Muscle of arm (tissue), 12 donors: ENCODE data around the gene KXD1. TPM values are rescaled to one million over a fixed set of nuclear protein-coding genes. Genes with fewer than 3 reads are reported as not detected.

ENCODE experiments used
- DNase-seq: peaks from one replicate; pipeline ENCODE4 v3.0.0-alpha.2; 2013
- polyA plus RNA-seq, 12 donors: library from polyadenylated mRNA; unstranded; fragments of 120-200 nt; gene quantifications; one replicate each; pipeline ENCODE4 v1.2.1, GENCODE V29; 2013; ENCODE audit not compliant: insufficient read length in 12 of 12

Gene KXD1
- polyA plus RNA-seq, 12 donors, result 58.9 to 125 (median 63.9) TPM; not detected in 1

DNA sequence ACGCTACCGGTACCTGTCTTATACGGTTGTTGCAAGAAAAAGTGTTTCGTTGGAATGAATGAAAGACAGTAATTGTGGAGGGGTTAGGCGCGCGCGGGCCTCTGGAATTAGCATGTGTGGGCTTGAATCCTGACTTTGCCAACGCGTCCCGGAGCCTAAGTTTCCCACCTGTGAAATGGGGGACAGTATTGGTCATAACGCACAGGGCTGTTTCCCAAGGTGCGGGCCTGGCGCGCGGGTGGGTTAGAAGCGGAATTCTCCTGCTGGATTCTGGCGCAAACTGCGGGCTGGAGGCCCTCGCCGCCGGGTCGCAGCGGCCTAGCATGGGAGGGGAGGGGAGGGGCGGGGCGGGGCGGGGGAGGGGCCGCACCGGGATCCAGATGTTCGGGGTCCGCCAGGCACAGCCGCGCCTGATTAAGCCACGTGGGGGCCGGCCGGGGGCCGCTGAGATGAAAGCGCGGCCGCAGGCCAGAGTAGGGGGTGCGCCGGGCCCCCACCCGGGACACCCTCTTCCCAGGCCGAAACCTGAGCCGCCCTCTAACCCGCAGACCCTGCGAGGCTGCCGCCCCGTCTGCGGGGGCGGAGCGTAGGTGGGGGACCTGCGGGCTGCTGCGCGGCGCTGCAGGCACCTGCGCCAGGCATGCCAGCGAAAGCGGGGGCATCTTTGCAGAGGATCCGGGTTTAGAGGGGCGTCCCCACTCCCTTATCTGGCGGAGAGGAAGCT is 53.8 kb downstream of the KXD1 start:
- DNase-seq, result no peak

DNA sequence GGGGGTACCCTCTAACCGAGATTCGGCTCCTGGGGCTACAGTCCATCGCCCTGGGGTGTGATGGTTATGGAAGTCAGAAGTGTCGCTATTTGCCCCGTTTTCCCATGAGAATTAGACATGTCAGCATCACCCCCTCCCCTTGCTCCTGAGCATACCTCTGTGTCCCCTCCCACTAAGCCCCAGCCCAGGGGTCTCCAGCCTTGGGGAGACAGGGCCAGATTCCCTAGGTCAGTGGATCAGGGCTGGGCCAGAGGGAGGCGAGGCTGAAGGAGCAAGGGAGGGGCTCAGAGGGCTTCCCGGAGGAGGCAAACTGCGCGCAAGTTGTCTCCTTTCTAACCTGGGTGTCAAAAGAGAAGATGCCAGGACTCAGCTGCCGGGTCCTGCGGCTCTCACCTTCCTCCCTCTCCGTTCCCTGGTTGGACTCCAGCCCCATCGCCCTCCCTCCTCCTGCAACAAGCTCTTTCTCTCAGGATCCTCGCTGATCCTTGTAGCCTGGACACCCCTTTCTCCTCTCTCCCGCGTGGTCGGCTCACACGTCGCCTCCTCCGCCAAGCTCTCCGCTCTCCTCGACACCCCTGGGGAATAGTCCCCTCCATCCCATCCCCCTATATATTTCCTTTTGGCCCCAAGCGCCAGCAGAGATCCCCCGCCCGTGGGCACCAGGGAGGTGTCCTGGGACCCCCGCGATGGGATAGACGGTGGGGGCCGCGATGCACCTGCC is 54.5 kb downstream of the KXD1 start:
- DNase-seq, result no peak

DNA sequence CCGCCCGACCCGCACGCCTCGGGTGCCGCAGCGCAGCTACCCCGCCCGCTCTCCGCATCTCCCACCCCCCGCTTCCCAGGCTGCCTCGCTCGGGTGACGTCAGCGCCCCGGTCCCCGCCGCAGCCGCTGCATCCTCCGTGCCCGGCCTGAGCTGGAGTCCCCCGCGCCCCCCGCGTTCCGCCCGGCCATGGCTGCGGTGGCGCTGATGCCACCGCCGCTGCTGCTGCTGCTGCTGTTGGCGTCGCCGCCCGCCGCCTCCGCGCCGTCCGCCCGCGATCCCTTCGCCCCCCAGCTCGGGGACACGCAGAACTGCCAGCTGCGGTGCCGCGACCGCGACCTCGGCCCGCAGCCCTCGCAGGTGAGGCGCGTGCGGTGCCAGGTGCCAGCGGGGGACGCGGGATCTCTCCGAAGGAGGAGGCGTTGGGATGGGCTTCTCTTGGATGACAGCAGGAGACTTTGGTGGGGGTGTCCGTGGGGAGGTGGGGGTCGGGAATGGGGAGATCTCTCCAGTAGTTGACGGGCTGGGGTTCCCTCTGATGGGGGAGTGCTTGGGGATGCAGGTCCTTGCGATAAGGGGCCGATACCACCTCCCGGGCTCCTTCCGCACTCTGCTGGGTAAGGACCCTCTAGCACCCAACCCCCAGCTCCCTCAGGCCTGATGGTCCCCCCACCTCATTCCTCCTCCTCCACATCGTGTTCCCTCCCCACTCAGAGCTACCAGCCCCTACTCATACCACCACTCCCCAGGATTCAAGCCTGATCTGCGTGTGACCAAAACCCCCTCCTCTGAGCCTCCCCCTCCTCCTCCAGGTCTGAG is 55.3 kb downstream of the KXD1 start, which contains the start of gene TMEM59L:
Gene TMEM59L, plus strand, starts transcription at position 99 of the 817 bp plus-strand sequence. Its CDS starts 89 bp downstream, at position 188.
- no peak for DNase-seq

DNA sequence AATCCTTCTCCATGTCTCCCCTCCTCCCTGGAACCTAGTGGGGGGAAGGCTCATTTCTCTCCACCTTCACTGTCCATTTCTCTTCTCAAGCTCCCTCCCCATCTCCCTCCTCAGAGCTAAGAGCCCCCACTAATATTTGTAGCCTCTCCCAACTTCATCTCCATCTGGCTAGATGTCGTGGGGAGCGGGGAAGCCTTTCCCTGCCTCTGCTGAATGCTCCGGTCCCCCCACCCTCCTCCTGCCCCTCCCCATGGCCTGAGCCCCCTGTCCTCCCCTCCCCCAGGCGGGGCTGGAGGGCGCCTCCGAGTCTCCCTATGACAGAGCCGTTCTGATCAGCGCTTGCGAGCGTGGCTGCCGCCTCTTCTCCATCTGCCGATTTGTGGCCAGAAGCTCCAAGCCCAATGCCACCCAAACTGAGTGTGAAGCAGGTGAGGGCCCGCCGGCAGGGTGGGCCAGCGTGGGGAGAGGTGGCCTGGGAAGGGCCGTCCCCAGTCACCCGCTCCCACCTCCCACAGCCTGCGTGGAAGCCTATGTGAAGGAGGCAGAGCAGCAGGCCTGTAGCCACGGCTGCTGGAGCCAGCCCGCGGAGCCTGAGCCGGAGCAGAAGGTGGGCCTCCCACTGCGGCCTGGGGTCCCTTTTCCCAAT is 56.0 kb downstream of the KXD1 start:
- no peak for DNase-seq

DNA sequence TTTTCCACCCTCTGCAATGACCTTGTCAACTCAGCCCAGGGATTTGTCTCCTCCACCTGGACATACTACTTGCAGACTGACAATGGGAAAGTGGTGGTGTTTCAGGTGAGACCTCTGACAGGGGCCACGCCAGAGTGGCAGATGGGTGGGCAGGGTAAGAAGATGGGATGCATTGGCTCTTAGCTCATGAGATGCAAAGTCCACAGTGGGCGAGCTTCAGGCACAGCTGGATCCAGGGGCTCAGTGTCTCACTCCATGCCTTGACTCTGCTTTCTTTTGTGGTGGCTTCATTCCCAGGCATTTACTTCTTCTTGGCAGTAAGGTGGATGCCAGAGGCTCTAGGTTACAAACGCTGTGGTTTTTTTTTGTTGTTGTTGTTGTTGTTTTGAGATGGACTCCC is 58.4 kb downstream of the KXD1 start:
- DNase-seq, result no peak

DNA sequence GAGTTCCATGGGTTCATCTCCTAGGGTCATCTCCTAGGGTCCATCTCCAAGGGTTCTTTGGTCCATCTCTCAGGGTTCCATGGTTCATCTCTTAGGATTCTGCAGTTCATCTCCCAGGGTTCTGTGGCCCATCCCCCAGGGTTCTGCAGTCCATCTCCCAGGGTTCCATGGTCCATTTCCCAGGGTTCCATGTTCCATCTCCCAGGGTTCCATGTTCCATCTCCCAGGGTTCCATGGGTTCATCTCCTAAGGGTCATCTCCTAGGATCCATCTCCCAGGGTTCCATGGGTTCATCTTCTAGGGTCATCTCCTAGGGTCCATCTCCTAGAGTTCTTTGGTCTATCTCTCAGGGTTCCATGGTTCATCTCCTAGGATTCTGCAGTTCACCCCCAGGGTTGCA is 59.9 kb downstream of the KXD1 start:
- no peak for DNase-seq

DNA sequence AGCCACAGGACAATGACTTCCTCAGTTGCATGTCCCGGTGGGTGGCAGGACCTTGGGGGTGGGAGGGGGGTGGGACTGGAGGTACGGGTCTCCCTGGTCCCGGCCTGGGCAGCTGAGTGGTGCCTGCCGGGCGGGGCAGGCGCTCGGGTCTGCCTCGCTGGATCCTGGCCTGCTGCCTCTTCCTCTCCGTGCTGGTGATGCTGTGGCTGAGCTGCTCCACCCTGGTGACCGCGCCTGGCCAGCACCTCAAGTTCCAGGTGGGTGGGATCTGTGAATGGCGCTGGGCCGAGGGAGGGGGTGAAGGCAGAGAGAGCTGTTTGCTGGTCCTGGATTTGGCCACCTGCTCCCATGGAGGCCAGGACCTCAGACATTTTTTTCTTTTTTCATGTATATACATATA is 60.6 kb downstream of the KXD1 start:
- no peak for DNase-seq

Other genes starting within 250 kb of the KXD1 start
- 100 to 1,000 TPM in 1 of 12 donors, 10 to 100 TPM in 10, not detected in 1; 71.8 to 123 (median 76.6) TPM for gene LSM4, start 234.8 kb upstream of the KXD1 start, polyA plus RNA-seq
- 10 to 100 TPM in 9 of 12 donors, 1 to 10 TPM in 3; 8.5 to 77.8 (median 13.2) TPM for gene PGPEP1, start 217.3 kb upstream of the KXD1 start, polyA plus RNA-seq
- gene GDF15, start 171.7 kb upstream of the KXD1 start, polyA plus RNA-seq, result 1 to 10 TPM in 4 of 12 donors, under 1 TPM in 7, not detected in 1; 0.20 to 9.6 (median 0.54) TPM
- 1 to 10 TPM in 7 of 12 donors, under 1 TPM in 3, not detected in 2; 0.45 to 2.6 (median 1.2) TPM for gene LRRC25, start 160.2 kb upstream of the KXD1 start, polyA plus RNA-seq
- gene SSBP4, start 138.5 kb upstream of the KXD1 start, polyA plus RNA-seq, result 100 to 1,000 TPM in 2 of 12 donors, 10 to 100 TPM in 9, not detected in 1; 72.8 to 126 (median 87.7) TPM
- gene ISYNA1, start 119.7 kb upstream of the KXD1 start, polyA plus RNA-seq, result 100 to 1,000 TPM in 10 of 12 donors, 10 to 100 TPM in 1, not detected in 1; 97.4 to 180 (median 122) TPM
- gene ELL, start 35.8 kb upstream of the KXD1 start, polyA plus RNA-seq, result 10 to 100 TPM in 11 of 12 donors, not detected in 1; 11.1 to 35.4 (median 14.8) TPM
- 100 to 1,000 TPM in 7 of 12 donors, 10 to 100 TPM in 4, not detected in 1; 81.6 to 157 (median 111) TPM for gene FKBP8, start 14.3 kb upstream of the KXD1 start, polyA plus RNA-seq
- gene UBA52, start 14.0 kb downstream of the KXD1 start, polyA plus RNA-seq, result 1,000 to 10,000 TPM in 8 of 12 donors, 100 to 1,000 TPM in 3, not detected in 1; 779 to 1,239 (median 1,048) TPM
- 10 to 100 TPM in 11 of 12 donors, not detected in 1; 18.6 to 49.6 (median 23.9) TPM for gene REX1BD, start 30.9 kb downstream of the KXD1 start, polyA plus RNA-seq
- 10 to 100 TPM in 5 of 12 donors, 1 to 10 TPM in 6, not detected in 1; 5.2 to 54.5 (median 8.6) TPM for gene CRLF1, start 48.9 kb downstream of the KXD1 start, polyA plus RNA-seq
- 10 to 100 TPM in 3 of 12 donors, 1 to 10 TPM in 8, not detected in 1; 4.7 to 19.4 (median 8.2) TPM for gene TMEM59L, start 55.0 kb downstream of the KXD1 start, polyA plus RNA-seq
- gene KLHL26, start 79.2 kb downstream of the KXD1 start, polyA plus RNA-seq, result 1 to 10 TPM in 11 of 12 donors, not detected in 1; 2.8 to 8.5 (median 3.8) TPM
- 10 to 100 TPM in 8 of 12 donors, 1 to 10 TPM in 3, not detected in 1; 9.8 to 29.3 (median 11.7) TPM for gene CRTC1, start 125.8 kb downstream of the KXD1 start, polyA plus RNA-seq
- 10 to 100 TPM in 5 of 12 donors, 1 to 10 TPM in 5, not detected in 2; 3.2 to 30.9 (median 9.2) TPM for gene COMP, start 233.4 kb downstream of the KXD1 start, polyA plus RNA-seq